Astrocyte of the spinal cord (primary cell): ENCODE data around the gene KRTAP20-4.

ENCODE experiments used
- DNase-seq: peaks from one replicate; pipeline ENCODE4 v3.0.0; 2011; ENCODE audit warnings: low read depth, low spot score
- H3K4me3 ChIP-seq: 2 replicates; pipeline ENCODE4 v1.5.1; 2011; ENCODE audit warnings: low read depth, mild to moderate bottlenecking, low read length, moderate library complexity
- CTCF ChIP-seq: IDR thresholded peaks from 2 replicates; pipeline ENCODE4 v1.5.1; 2012; ENCODE audit warnings: low read depth, mild to moderate bottlenecking, low read length, inconsistent platforms
- in situ Hi-C: cut with HindIII; loops from 2 replicates; pipeline ENCODE4 v1.10.0; 2017; ENCODE audit warnings: low sequenced_read_pairs

KRTAP20-4 gene

GRCh38 chr21:30592140-30592539, 28.3 kb upstream of the KRTAP20-4 start, which contains the start of gene KRTAP6-3:
Gene KRTAP6-3, plus strand, starts transcription at chr21:30592440. Its CDS starts 6 bp downstream, at chr21:30592446.
- in situ Hi-C loops: no loop called here
- TF ChIP-seq CTCF: no peak
- H3K4me3 ChIP-seq: no peak within 1 kb of the TSS
- no peak for DNase-seq

GRCh38 chr21:30598802-30599201, 21.6 kb upstream of the KRTAP20-4 start, which contains the start of gene KRTAP6-2:
Gene KRTAP6-2, minus strand, starts transcription at chr21:30598902. Its CDS starts 28 bp downstream, at chr21:30598874.
- no peak for TF ChIP-seq CTCF
- DNase-seq: no peak
- in situ Hi-C loops: no loop called here
- H3K4me3 ChIP-seq: no peak within 1 kb of the TSS

- H3K4me3 ChIP-seq: no peak within 1 kb of the TSS
- DNase-seq: no peak
- no peak for TF ChIP-seq CTCF
- in situ Hi-C loops: no loop called here
Observed at GRCh38 chr21:30600787-30601186, 19.6 kb upstream of the KRTAP20-4 start, which contains the start of gene KRTAP22-1. Gene KRTAP22-1, plus strand, starts transcription at chr21:30601087.

GRCh38 chr21:30605968-30606367, 14.5 kb upstream of the KRTAP20-4 start:
- DNase-seq: no peak
- H3K4me3 ChIP-seq: no peak overlapping the region
- TF ChIP-seq CTCF: no peak
- in situ Hi-C loops: no loop called here

- no peak for TF ChIP-seq CTCF
- H3K4me3 ChIP-seq: no peak overlapping the region
- in situ Hi-C loops: no loop called here
- DNase-seq: no peak
Observed at GRCh38 chr21:30612132-30612531, 8.3 kb upstream of the KRTAP20-4 start.

GRCh38 chr21:30613836-30614235, 6.6 kb upstream of the KRTAP20-4 start, which contains the start of gene KRTAP6-1:
Gene KRTAP6-1, minus strand, starts transcription at chr21:30613930. Its CDS starts 26 bp downstream, at chr21:30613904.
- in situ Hi-C loops: no loop called here
- DNase-seq: no peak
- H3K4me3 ChIP-seq: no peak within 1 kb of the TSS
- TF ChIP-seq CTCF: no peak
